CD4-positive, alpha-beta T cell treated with Interleukin-4 for 4 hours (primary cell): ENCODE measurements around the gene SLC23A1.
A peak's percentile ranks its signal among the peaks of the same experiment; 100 is the strongest.

Experiments used
- DNase-seq: peaks from one replicate; pipeline ENCODE4 v3.0.0-alpha.2; 2020

The SLC23A1 gene

DNA sequence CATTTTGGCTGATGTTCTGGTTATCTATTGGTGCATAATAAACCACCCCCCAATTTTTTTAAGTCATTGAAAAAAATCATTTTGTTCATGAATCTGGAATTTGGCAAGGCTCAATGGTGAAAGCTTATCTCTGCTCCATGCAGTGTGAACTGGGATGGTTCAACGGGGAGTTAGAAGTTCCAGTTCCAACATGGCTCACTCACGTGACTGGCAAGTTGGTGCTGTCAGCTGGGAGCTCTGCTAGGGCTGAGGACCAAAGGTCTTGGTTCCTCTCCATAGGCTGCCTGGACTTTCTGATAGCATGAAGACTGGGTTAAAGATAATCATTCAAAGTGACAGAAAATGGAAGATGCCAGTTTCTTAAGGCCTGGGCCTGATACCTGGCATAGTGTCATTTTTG is 23.9 kb upstream of the SLC23A1 start:
- no peak for DNase-seq

DNA sequence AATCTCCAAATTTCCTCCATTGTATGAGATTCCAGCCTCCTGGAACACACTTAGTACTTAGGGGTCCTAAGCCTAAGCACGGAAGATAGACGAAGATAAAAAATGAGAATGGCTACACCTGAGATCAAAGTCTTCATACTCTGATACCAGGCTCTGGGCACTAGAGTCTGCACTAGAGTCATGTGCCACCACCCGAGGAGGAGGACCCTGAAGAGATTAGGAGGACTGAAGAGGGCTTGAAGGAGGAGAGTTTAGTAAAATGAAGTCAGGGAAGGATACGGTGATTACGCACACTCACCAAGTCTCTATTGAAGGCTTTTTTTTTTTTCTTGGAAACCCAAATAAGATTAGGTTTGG is 21.4 kb upstream of the SLC23A1 start:
- DNase-seq, result no peak

GRCh38 chr5:139403787-139404483 is 20.8 kb upstream of the SLC23A1 start, which contains the start of gene SPATA24:
TSS of gene SPATA24 (minus strand) at chr5:139404089. CDS start at chr5:139404060, 29 bp downstream.
- DNase-seq, result peak; percentile 96

- no peak for DNase-seq
These were observed 20.3 kb upstream of the SLC23A1 start for GRCh38 chr5:139403418-139403786.

- peak; percentile 20 for DNase-seq
These were observed 19.6 kb upstream of the SLC23A1 start for GRCh38 chr5:139402561-139403158.

DNA sequence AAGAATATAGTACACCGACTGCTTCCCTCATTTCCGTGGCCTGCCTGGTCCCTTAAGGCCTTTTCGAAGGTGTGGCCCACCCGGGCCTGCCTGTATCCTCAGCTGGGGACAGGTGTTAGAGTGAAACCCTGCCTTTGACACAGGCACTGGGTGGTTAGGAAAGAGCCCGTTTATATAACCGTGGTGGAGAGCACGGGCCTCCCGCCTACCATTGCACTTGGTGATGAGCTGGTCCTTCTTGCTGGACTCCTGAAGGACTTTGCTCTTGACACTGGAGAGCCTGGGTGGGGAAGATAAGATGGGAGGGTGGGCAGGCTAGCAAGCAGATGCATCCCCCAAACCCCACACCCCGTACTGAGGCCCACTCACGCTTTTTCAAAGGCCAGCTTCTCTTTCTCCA is 18.4 kb upstream of the SLC23A1 start:
- no peak for DNase-seq

DNA sequence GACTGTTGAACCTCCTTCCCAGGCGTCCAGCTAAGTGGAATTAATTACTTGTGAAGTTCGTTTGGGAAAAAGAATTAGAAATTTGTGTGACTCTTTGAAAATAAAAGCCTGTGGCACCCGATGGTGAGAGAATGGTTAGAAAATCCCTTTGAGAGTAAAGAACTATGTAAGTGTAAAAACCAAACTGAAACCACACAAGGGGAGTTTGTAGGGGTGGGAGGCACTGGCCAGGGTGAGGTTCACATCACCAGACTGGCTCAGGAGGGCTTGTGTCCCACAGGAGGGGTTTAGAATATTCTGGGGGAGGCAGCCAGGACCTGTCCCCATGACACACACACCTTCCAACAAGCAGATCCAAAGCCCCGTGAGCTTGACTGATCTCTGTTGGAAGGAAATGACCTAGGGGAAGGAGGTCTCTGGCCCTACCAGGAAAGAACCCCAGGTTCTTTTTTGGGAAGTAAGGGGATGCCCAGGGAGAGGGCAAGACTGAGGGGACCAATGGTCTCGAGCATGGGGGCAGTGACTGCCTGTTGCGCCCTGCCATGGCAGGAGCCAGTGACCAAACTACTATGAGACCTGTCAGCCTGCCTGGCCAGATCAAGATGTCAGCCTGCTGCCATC is 16.5 kb upstream of the SLC23A1 start:
- no peak for DNase-seq

GRCh38 chr5:139397921-139398320 is 14.8 kb upstream of the SLC23A1 start:
- no peak for DNase-seq

DNA sequence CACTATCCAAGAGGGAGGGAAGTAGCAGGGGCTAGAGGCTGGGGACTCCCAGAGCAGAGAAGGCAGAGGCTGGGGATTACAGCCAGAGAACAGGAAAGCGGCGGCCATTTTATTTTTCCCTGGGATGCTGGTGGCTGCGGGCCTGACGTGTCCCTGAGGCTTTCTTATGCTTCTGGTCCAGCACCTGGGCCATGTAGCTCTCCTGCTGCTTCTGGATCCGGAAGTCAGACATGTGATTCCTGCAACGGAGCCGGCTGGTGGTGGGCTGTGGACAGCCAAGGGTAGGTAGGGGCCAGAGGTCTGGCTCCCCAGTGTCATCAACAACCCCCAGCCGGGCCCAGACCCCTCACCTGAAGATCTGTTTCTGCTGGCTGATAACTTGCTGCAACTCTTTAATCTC is 13.6 kb upstream of the SLC23A1 start:
- DNase-seq, result no peak

DNA sequence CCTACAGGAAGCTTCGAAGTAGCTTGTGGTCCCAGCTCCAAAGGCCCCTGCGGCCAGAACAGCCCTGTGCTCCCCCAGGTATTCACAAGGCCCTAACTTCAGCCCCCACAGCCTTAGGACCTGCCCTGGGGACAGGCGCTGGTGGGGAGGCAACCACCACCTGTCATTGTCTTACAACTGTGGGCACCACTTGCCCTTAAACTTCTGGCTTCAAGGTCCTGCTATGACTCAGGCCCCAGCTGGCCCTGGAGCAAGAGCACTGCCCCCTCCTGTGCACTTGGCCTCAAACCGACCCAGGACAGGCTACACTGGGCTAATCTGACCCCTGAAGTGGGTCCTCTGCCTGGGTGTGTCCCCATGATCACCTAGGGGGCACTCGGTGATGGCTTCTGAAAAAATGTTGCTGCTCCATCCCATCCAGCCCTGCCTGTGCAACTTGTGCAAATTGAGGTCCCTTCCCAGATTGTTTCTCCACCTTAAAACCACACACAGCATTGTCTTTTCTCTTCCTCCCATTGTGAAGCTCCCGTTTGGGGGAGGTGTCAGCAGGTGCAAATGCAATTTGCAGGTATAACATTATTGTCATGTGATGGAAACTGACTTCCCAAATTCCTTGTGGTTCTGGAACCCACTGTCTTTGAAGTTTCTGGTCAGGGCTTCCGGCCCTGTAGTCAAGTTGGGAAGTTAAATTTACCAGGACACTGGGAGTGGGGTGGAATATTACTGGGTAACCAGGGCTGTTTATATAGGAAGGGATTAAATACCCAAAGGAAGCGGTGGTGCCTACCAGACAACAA is 12.9 kb upstream of the SLC23A1 start:
- DNase-seq, result no peak

- no peak for DNase-seq
These were observed 11.8 kb upstream of the SLC23A1 start, which contains the start of gene PROB1 for GRCh38 chr5:139394654-139395566. TSS of gene PROB1 (minus strand) at chr5:139395104. CDS start at chr5:139395081, 23 bp downstream.

- peak; percentile 44 for DNase-seq
These were observed 11.1 kb upstream of the SLC23A1 start for GRCh38 chr5:139394123-139394653.

GRCh38 chr5:139393497-139394122 is 10.5 kb upstream of the SLC23A1 start:
- DNase-seq, result no peak

DNA sequence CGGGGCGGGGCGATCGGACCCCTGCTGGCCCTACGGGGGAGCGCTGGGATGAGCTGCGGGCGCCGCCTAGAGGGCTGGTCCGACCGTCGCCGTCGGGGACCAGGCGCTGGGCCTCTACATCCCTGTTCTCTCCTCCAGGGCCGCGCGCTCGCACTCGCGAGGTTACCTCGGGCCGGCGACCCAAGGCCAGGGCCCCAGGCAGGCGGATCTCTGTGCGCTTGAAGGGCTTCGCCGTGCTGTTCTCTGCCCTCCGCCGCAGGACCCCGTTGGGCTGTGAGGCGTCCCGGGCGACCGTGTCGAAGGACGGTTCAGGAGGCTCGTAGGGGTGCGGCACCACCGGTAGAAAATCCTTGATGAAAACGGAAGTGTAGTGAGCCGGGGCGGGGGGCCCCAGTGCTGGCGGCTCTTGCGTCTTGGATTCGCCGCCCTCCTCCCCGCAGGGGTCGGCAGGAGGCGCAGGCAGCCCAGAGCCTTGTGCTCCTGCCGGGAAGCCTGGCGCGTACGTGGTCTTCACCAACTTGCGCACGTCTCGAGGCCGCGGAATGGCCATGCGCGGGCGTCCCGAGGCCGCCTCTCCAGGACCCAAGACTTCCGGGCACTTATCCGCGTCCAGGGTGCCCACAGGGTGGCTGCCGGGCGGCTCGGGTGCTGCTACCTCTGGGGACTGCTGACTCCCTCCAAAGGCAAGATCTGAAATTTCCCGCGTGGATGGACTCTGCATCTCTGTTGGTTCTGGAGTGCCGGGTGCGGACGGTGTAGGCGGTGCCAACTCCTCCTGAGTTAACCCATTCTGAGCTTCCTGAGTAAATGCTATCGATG is 9.8 kb upstream of the SLC23A1 start:
- DNase-seq, result peak; percentile 60

DNA sequence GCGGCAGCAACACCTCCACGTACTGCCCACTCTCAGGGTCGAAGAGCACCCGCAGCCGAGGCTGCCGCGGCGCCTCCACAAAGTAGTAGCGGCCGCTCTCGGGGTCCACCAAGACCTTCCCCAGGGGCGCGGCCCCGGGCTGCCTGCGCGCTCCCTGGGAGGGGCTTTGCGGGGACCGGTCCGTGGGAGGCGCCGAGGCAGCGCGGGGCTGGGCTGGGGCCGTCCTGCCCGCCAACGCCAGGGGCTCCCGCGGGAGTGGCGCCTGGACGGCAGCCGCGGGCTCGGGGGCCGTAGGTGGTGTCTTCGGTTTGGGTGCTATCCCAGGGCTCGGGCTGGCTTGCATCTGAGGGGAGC is 9.2 kb upstream of the SLC23A1 start:
- DNase-seq, result no peak

DNA sequence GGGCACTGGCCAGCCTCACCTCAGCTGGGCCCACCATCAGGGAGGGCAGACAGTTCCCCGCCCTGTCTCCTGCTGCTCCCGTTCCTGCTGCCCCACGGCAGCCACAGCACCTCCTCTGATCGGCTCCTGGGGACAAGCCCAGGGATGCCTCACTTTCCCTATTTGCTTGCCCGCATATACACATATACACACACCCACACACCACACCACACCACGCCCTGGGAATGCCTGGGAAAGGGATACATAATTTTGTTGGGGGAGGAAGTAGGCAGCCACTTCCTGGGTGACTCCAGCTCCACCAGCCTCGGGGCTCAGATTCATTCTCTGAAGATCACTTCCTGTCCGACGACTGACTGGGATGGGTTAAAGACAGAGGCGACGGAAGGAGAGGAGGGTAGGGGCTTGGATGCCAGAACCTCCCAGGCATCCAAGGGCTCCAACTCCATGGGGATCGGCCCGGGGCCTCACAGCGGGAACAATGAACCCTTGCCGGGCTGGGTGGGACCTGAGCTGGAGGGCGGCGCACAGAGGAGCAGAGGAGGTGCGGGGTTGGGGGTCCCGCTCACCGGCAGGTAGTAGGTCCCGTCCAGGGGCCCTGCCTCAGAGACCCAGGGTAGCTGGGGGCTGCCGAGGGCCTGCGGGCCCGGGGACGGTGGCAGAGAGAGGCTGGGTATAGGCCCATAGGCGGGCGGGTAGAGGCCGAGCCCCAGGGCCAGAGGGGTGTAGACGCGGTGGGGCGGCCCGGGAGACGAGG is 8.7 kb upstream of the SLC23A1 start:
- no peak for DNase-seq

DNA sequence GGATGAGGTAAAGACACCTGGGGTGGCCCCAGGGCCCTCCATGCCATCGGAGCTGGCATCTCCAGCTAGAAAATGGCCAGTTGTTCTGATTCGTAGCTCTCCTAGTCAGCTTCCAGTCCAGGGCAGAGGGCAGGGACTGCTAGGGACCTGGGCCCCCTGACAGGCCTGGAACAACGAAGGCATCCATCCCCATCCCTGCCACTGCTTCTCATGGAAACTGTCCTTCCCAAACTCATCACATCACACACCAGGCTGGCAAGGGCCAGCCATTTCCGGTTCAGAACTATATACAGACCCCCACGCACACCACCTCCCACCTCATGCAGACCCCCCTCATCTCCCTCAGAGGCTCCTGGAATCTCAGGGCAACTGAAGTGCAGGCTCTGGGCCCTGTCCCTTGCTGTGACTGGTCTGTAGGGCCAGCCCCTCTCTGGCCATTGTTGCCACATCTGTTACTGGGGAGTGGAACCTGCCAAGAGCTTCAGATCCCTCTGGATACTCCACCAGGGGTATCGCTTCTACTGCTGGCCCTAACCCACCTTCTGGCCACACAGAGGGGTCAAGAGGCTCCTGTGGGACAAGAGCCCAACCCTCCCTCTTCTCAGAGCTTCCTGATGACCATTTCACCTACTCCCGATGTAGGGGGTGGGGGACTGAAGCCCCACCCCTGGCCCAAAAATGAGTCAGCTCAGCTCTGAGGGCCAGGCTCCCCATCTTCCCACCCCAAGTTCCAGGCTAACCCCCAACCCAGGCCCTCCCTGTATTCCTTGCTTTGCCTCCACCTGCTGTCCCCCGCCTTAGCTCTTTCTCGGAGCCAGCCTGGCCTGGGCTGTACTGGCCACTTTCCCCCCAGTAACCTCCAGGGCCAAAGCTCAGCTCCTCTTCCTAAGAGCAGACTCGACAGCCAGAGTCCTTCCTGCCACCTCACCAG is 7.8 kb upstream of the SLC23A1 start:
- no peak for DNase-seq

DNA sequence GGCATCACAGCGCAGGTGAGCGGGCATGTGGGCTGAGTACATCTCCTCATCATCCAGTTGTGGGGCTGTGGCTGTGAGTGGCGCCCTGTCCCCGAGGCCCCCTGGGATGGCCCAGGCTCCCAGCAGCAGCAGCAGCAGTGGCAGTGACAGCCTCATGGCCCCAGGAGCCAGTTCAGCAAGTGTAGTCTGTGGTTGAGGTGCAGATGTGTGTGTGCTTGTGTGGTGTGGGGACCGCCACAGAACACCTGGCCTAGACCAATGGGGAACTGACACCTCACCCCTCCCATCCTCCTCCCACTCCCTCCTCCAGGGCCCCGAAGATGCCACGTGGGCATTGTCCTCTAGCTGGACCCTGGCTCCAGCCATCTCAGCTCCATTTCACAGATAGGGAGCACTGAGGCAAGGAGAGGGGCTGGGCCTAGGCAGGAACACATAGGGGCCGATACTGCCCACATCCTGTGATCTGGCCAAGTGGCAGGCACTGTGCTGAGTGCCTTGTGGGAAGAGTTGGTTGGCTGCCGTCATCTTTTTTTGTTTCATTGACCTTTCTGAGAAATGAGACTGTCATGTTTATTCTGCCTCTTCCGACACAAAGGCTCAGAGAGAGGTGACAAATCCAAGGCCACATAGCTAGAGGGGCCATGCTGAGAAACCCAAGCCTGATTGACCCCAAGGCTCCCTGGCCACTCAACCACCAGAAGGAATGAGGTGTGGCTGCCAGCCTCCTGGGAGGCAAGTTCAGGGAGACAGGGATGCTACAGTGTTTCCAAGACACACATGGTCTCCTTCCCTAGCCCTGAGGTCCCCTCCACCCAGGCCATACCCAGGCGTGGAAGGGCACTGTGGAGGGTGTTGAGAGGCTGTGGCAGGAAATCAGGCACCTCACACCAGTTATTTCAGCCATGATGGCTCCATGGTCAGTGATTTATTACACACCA is 6.9 kb upstream of the SLC23A1 start, which contains the start of gene MZB1:
Gene MZB1, minus strand, starts transcription at position 213 of the 938 bp plus-strand sequence. Its CDS starts 57 bp downstream, at position 156.
- DNase-seq, result peak; percentile 78
